Astrocyte (in vitro differentiated cells and primary cell): ENCODE data around the gene OSTM1.
"Not testable (repeated sequence)": the region's sequence is repeated elsewhere in the genome, so short reads cannot be mapped to it uniquely, and the experiment has no call there.

Source experiments
- CTCF ChIP-seq: IDR thresholded peaks from 2 replicates; pipeline ENCODE4 v1.5.1; 2011; ENCODE audit warnings: low read depth, mild to moderate bottlenecking, inconsistent platforms, low read length, moderate library complexity; ENCODE audit not compliant: insufficient read depth
- EZH2 ChIP-seq: IDR thresholded peaks from 2 replicates; pipeline ENCODE4 v1.6.1; 2012; ENCODE audit warnings: mild to moderate bottlenecking, low read length, inconsistent platforms; ENCODE audit not compliant: insufficient read depth

- not testable (repeated sequence) for TF ChIP-seq CTCF, EZH2
These were observed 65.3 kb downstream of the OSTM1 start for GRCh38 chr6:108009258-108009657.
